ENCODE data around the gene SLC6A13. TPM values are rescaled to one million over a fixed set of nuclear protein-coding genes. Genes with fewer than 3 reads are reported as not detected.

Gene SLC6A13
- total RNA-seq, 1 donor from 2014 or later = 0.44 TPM

DNA sequence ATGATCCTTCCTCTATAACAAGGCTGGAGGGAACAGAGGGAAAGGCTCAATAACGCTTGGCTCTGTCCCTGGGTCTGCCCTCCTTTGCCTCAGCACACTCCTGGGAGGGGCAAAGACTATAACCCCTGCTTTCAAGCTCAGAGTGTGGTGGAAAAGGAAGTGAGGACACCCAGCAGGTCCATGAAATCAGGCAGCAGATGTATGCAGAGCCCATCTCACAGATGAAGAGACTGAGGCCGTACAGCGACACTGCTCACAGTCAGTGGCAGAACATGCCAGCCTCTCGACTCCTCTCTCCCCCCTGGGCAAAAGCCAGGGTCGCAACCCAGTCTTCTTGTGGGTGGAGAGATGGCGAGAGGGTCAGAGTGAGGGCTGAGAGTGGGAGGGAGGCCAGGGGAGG, 88.5 kb downstream of the SLC6A13 start:
- no peak overlapping the region for H3K27ac Mint-ChIP-seq
- no peak for DNase-seq (ENCODE audit: low spot score)
- H3K4me3 Mint-ChIP-seq = no peak overlapping the region
- intact Hi-C loops (cut with micrococcal nuclease) = no loop called here
- no peaks in the 10 kb centered on the region for H3K4me1 Mint-ChIP-seq (ENCODE audit: low read depth)
- no peaks in the 10 kb centered on the region for H3K27me3 Mint-ChIP-seq (ENCODE audit: insufficient read depth)
- no peaks in the 10 kb centered on the region for H3K36me3 Mint-ChIP-seq (ENCODE audit: low read depth)
- no peaks in the 10 kb centered on the region for H3K9me3 Mint-ChIP-seq

DNA sequence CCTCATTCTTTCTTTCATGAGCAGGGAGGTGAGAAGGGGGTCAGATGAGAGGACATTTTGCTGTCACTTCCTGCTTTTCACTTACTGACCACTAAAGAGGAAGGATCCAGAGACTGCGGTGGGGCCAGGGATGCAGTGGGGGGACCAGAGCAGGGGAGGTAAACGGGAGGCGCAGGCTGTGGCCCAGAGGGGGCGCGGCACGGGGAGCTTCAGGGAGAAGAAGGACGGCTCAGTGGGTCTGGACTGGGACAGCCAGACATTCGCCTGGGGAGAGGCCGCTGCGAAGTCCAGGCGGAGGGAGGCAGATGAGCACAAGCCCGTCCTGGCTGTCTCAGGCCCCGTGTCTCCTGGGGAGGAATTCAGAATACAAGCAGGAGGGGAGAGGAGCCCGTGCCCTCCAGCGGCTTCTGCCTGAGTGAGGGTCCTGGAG, 89.9 kb downstream of the SLC6A13 start:
- no peak for DNase-seq (ENCODE audit: low spot score)
- no peaks in the 10 kb centered on the region for H3K4me1 Mint-ChIP-seq (ENCODE audit: low read depth)
- intact Hi-C loops (cut with micrococcal nuclease) = no loop called here
- H3K9me3 Mint-ChIP-seq = no peaks in the 10 kb centered on the region
- H3K27me3 Mint-ChIP-seq (ENCODE audit: insufficient read depth) = no peaks in the 10 kb centered on the region
- no peak overlapping the region for H3K27ac Mint-ChIP-seq
- no peaks in the 10 kb centered on the region for H3K36me3 Mint-ChIP-seq (ENCODE audit: low read depth)
- H3K4me3 Mint-ChIP-seq = no peak overlapping the region

DNA sequence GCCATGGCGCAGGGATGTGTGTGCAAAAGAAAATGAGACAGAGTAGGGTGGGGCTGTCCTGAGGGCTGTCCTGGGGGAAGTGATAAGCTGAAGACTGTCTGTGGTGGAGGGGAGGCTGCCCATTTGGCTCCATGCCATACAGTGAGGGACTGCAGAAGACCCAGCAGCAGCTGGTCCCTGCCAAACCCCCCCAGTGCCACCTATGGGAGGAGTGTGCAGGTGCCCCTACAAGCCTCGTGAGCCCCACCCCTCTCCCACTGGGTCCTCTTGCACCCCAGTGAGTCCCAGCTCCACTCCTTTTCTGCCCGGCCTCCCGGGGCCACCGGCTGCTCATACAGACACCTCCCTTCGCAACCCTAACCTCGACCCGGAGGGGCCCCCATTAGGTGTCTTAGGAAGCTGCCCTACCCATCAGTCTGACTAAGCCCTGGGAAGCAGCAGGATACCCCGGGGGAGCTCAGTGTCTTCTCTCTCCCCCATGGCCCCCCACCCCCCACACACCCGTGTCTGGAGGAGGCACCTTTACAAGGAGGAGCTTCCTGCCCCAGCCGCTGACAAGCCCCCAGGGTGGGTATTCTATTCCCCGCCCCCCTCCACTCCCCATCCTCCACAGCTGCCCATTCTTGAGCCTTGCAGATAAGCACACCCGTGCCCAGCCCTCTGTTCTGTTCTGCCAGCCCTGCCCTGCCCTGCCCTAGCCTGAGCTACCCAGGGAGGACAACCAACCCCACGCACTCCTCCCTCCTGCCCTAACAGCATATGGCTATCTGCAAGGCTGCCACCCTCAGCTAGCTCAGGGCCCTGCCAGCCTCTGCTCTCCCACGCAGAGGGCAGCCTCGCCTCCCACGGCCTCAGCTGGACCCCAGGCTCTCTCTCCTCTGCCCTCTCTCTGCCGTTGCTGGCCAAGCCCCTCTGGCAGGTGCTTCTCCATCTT, 90.6 kb downstream of the SLC6A13 start:
- Mint-ChIP-seq H3K4me3 (no peak overlapping the region), H3K27me3 (ENCODE audit: insufficient read depth) (no peaks in the 10 kb centered on the region), H3K9me3 (no peaks in the 10 kb centered on the region), H3K36me3 (ENCODE audit: low read depth) (no peaks in the 10 kb centered on the region), H3K27ac (no peak overlapping the region), H3K4me1 (ENCODE audit: low read depth) (no peaks in the 10 kb centered on the region)
- DNase-seq (ENCODE audit: low spot score) = no peak
- intact Hi-C loops (cut with micrococcal nuclease) = no loop called here

DNA sequence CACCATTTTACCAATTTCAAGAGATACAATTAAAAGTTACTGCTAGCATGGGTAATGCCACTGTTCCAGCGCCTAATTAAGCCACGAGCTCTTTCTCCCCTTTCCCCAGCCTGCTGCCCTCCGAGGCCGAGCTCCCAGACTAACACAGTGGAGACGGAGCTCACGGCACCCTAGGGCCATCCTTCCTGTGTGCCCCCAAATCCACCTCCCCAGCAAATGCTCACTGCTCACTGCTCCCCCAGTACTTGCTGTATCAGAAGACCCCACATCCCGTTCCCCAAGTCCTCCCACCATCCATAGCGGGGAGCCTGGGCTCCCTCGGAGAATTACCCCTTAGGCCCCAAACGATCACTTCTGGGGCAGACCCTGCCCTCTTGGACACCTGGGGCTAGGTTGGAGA, 91.4 kb downstream of the SLC6A13 start:
- Mint-ChIP-seq H3K4me1 (ENCODE audit: low read depth) (no peaks in the 10 kb centered on the region), H3K27me3 (ENCODE audit: insufficient read depth) (no peaks in the 10 kb centered on the region), H3K4me3 (no peak overlapping the region), H3K9me3 (no peaks in the 10 kb centered on the region), H3K27ac (no peak overlapping the region), H3K36me3 (ENCODE audit: low read depth) (no peaks in the 10 kb centered on the region)
- intact Hi-C loops (cut with micrococcal nuclease) = no loop called here
- no peak for DNase-seq (ENCODE audit: low spot score)

Other genes with a start within 250 kb of the SLC6A13 start
- gene IQSEC3, start 196.1 kb downstream of the SLC6A13 start, total RNA-seq = 0.05 and 0.24 TPM in 2 replicates
- gene SLC6A12, start 48.7 kb downstream of the SLC6A13 start, total RNA-seq = not detected in 2 replicates
- 81.2 and 83.8 TPM in 2 replicates for gene KDM5A, start 126.5 kb upstream of the SLC6A13 start, total RNA-seq
- 12.6 and 14.6 TPM in 2 replicates for gene CCDC77, start 138.8 kb upstream of the SLC6A13 start, total RNA-seq
- 7.6 and 8.6 TPM in 2 replicates for gene B4GALNT3, start 197.1 kb upstream of the SLC6A13 start, total RNA-seq